ENCODE measurements around the gene STIM2. TPM values are rescaled to one million over a fixed set of nuclear protein-coding genes. Genes with fewer than 3 reads are reported as not detected.

Gene STIM2
- total RNA-seq, 1 donor from 2014 or later, result 36.7 TPM

DNA sequence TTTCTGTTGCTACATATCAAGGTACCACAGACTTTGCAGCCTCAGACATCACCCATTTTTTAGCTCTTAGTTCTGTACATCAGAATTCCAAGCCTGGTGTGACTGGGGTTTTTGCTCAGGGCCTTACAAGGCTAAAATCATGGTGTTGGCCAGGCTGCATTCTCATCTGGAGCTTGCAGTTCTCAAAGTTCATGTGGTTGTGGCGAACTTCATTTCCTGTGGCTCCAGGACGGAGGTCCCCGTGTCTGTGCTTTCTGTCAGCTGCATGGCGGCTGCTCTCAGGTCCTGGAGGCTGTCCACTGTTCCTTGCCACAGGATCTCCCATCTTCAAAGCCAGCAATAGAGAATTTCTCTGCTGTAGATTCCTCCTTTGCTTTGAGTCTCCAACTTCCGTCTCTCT is 157.4 kb downstream of the STIM2 start:
- H3K9me3 ChIP-seq, result no peaks in the 10 kb centered on the region
- H3K4me1 ChIP-seq, result no peaks in the 10 kb centered on the region
- H3K4me3 ChIP-seq, result no peak overlapping the region
- no peaks in the 10 kb centered on the region for H3K27me3 ChIP-seq
- no peak overlapping the region for H3K27ac ChIP-seq
- TF ChIP-seq, protein P1, sequence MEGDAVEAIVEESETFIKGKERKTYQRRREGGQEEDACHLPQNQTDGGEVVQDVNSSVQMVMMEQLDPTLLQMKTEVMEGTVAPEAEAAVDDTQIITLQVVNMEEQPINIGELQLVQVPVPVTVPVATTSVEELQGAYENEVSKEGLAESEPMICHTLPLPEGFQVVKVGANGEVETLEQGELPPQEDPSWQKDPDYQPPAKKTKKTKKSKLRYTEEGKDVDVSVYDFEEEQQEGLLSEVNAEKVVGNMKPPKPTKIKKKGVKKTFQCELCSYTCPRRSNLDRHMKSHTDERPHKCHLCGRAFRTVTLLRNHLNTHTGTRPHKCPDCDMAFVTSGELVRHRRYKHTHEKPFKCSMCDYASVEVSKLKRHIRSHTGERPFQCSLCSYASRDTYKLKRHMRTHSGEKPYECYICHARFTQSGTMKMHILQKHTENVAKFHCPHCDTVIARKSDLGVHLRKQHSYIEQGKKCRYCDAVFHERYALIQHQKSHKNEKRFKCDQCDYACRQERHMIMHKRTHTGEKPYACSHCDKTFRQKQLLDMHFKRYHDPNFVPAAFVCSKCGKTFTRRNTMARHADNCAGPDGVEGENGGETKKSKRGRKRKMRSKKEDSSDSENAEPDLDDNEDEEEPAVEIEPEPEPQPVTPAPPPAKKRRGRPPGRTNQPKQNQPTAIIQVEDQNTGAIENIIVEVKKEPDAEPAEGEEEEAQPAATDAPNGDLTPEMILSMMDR (IDR thresholded peaks at IDR 0.05), result no peak
- DNase-seq, result no peak
- intact Hi-C loops (cut with DNase I), result loop anchor here (10.0 kb wide), 1 partner anchor 563 kb away; no protein-coding TSS in a partner anchor
- ATAC-seq, result no peak
- peaks cover 49% of the 10 kb centered on the region for H3K36me3 ChIP-seq

DNA sequence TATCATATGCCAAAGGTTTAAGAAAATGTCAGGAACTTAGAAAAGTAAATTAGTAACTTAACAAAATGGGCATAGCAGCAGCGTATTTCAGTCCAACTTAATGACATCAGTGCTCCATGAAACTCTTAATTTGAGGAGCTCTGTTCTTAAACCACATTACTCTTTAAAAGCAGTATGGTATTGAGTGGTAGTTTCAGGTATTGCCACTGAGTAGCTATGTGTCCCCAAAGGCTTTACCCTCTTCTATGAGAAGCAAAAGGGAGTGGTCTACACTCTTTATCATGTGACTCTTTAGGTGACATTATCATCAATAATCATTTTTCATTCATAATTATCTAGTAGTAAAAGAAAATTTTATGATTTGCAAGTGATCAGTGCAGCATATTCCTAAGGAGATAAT is 158.3 kb downstream of the STIM2 start:
- Histone ChIP-seq H3K36me3 (peaks cover 57% of the 10 kb centered on the region), H3K9me3 (no peaks in the 10 kb centered on the region), H3K4me3 (no peak overlapping the region), H3K27ac (no peak overlapping the region), H3K27me3 (no peaks in the 10 kb centered on the region), H3K4me1 (no peaks in the 10 kb centered on the region)
- intact Hi-C loops (cut with DNase I), result loop anchor here (10.0 kb wide), 1 partner anchor 564 kb away; no protein-coding TSS in a partner anchor
- TF ChIP-seq, protein P1 (IDR thresholded peaks at IDR 0.05), result no peak
- ATAC-seq (no peak), DNase-seq (no peak)

DNA sequence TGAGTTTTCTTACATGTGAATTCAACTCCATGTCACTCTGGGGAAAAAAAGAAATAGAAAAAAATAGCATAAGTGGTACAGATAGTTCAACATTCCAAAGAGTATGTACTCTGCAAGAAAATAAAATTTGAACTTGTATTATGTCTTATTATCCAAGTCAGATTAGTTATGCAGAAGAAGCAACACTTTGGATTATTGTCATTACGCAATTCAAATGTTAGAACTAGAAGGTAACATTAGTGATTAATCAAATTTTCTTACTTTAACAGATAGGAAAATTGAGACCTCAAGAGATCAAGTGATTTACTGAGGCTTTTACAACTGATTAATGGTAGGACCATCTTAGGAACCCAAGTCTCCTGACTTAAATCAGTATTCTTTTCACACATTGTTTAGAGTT is 159.1 kb downstream of the STIM2 start:
- intact Hi-C loops (cut with DNase I), result loop anchor here (10.0 kb wide), 1 partner anchor 565 kb away; no protein-coding TSS in a partner anchor
- TF ChIP-seq, protein P1 (IDR thresholded peaks at IDR 0.05), result no peak
- H3K4me3 ChIP-seq, result no peak overlapping the region
- ATAC-seq, result no peak
- H3K9me3 ChIP-seq, result no peaks in the 10 kb centered on the region
- H3K27ac ChIP-seq, result no peak overlapping the region
- H3K36me3 ChIP-seq, result peaks cover 57% of the 10 kb centered on the region
- no peaks in the 10 kb centered on the region for H3K4me1 ChIP-seq
- H3K27me3 ChIP-seq, result no peaks in the 10 kb centered on the region
- no peak for DNase-seq

DNA sequence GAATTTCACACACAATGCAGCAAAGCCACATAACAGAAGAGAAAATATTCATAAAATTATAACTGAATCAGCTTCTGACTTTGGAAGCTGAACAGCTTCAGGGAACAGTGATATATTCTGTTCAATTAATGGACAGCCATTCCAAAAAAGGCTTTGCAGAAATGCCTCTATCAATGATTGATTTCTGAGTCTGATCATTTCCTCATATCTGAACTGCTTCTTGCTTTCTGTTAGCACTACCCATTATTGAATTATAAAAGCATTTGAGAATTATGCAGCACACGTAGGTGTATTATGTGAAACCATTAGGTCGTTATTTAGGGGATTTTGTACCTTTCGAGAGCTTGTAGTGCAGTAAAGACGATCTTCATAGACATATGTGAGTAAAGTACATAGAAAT is 159.6 kb downstream of the STIM2 start:
- Histone ChIP-seq H3K4me1 (no peaks in the 10 kb centered on the region), H3K9me3 (no peaks in the 10 kb centered on the region), H3K4me3 (no peak overlapping the region), H3K36me3 (peaks cover 57% of the 10 kb centered on the region), H3K27ac (no peak overlapping the region), H3K27me3 (no peaks in the 10 kb centered on the region)
- DNase-seq (no peak), ATAC-seq (no peak)
- intact Hi-C loops (cut with DNase I), result no loop called here
- TF ChIP-seq, protein P1 (IDR thresholded peaks at IDR 0.05), result no peak

DNA sequence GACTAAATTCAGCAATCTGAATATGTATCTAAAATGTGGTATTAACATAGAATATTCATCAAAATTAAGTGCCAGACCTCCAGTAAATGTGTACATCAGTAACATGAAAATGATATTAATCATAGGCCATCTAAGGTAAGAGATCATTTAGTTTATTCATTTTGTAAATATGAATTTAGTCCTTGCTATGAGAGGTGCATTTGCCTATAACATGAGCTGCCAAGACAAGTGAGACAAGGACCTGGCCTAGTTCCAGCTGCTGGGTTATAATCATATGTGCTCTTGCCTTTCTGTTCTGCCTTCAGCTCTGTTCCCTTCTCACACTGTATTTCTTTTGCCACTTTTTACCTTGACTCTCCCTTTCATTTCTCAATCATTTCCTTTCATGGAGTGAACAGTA is 160.0 kb downstream of the STIM2 start:
- ATAC-seq (no peak), DNase-seq (no peak)
- H3K27me3 ChIP-seq, result no peaks in the 10 kb centered on the region
- no peaks in the 10 kb centered on the region for H3K4me1 ChIP-seq
- H3K9me3 ChIP-seq, result no peaks in the 10 kb centered on the region
- peaks cover 57% of the 10 kb centered on the region for H3K36me3 ChIP-seq
- TF ChIP-seq, protein P1 (IDR thresholded peaks at IDR 0.05), result no peak
- no peak overlapping the region for H3K4me3 ChIP-seq
- H3K27ac ChIP-seq, result no peak overlapping the region
- intact Hi-C loops (cut with DNase I), result no loop called here

DNA sequence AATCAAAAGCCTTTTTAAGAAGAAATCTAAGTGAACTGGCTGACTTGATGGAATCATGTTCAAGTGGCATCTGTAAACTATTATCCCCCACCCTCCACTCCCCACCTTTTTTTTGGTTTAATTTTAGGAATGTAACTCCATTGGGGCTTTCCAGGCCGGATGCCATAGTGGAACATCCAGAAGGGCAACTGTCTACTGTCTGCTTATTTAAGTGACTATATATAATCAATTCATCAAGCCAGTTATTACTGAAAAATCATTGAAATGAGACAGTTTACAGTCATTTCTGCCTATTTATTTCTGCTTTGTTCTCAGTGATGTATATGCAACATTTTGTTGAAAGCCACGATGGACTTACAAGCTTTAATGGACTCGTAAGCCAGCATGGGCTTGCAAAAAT is 162.3 kb downstream of the STIM2 start:
- H3K4me1 ChIP-seq, result no peaks in the 10 kb centered on the region
- no peaks in the 10 kb centered on the region for H3K9me3 ChIP-seq
- no peak overlapping the region for H3K4me3 ChIP-seq
- DNase-seq, result no peak
- H3K27me3 ChIP-seq, result no peaks in the 10 kb centered on the region
- TF ChIP-seq, protein P1 (IDR thresholded peaks at IDR 0.05), result no peak
- peaks cover 51% of the 10 kb centered on the region for H3K36me3 ChIP-seq
- intact Hi-C loops (cut with DNase I), result no loop called here
- ATAC-seq, result no peak
- no peak overlapping the region for H3K27ac ChIP-seq
